Endothelial cell of umbilical vein (primary cell): ENCODE data around the gene FSTL1. TPM values are rescaled to one million over a fixed set of nuclear protein-coding genes. Genes with fewer than 3 reads are reported as not detected.

Experiments used
- BruUV-seq: library from RNA; stranded (reverse); fragments of 400-500 nt; replicated peaks from 2 replicates; lab custom pipeline; 2021; lab: Mats Ljungman, UMichigan
- CTCF ChIA-PET: fragments of 300-600, 350-600 bp; sonication (Branson Sonifier 250); formaldehyde crosslinking; loops from one replicate; lab custom pipeline; 2021; ENCODE audit warnings: antibody characterized with exemption, inconsistent platforms; lab: Charles Lee
- POLR2A ChIA-PET: fragments of 300-600, 350-600 bp; sonication (Branson Sonifier 250); formaldehyde crosslinking; loops from one replicate; lab custom pipeline; 2021; ENCODE audit warnings: antibody characterized with exemption, inconsistent platforms; lab: Charles Lee
- DNase-seq: peaks from one replicate; pipeline ENCODE4 v3.0.0-alpha.2; 2011; ENCODE audit warnings: low read depth, low spot score
- FAIRE-seq: peaks from 2 replicates; lab custom pipeline; 2011; peaks lifted over from hg19 to GRCh38; lab: Jason Lieb, UNC
- H2AFZ ChIP-seq: 2 replicates; pipeline ENCODE4 v1.6.0; 2012; ENCODE audit warnings: low read depth, low read length, control low read depth, inconsistent platforms
- H3K27ac ChIP-seq: 2 replicates; pipeline ENCODE4 v1.5.1; 2011; ENCODE audit warnings: low read depth, mild to moderate bottlenecking, control low read depth, low read length, moderate library complexity; ENCODE audit not compliant: insufficient read depth
- H3K27me3 ChIP-seq, 2 experiments: 2 replicates each; pipeline versions ENCODE4 v1.6.0 to v1.6.1; 2011; ENCODE audit warnings: low read length in 2 of 2, mixed read lengths in 1 of 2; ENCODE audit not compliant: control insufficient read depth in 2 of 2, insufficient read depth in 2 of 2
- H3K36me3 ChIP-seq, 2 experiments: 2 replicates in 1 of 2; 3 replicates in 1 of 2; pipeline ENCODE4 v1.5.1; 2011; ENCODE audit warnings: low read length in 2 of 2, mild to moderate bottlenecking in 1 of 2, moderate library complexity in 1 of 2; ENCODE audit not compliant: control insufficient read depth in 2 of 2, insufficient read depth in 2 of 2; ENCODE audit errors: extremely low read depth in 1 of 2
- H3K4me1 ChIP-seq: 3 replicates; pipeline ENCODE4 v1.5.1; 2011; ENCODE audit warnings: mild to moderate bottlenecking, low read length; ENCODE audit not compliant: control insufficient read depth, insufficient read depth; ENCODE audit errors: extremely low read depth
- H3K4me2 ChIP-seq: 2 replicates; pipeline ENCODE4 v1.6.1; 2011; ENCODE audit warnings: low read length, control low read depth, mixed read lengths; ENCODE audit not compliant: insufficient read depth
- H3K4me3 ChIP-seq, 3 experiments: fragments of 200-600 bp in 1 of 3; sonication (generic), shearing (Covaris generic) in 1 of 3; replicated peaks in 1 of 3; 2 replicates each; pipeline ENCODE4 v1.5.1; 2011 to 2016; ENCODE audit warnings: control low read depth in 3 of 3, low read length in 3 of 3, mild to moderate bottlenecking in 2 of 3, inconsistent platforms in 1 of 3, low read depth in 1 of 3, moderate library complexity in 1 of 3; ENCODE audit not compliant: insufficient read depth in 1 of 3
- H3K79me2 ChIP-seq: 2 replicates; pipeline ENCODE4 v1.6.0; 2012; ENCODE audit warnings: low read length, inconsistent platforms; ENCODE audit not compliant: control insufficient read depth, insufficient read depth
- H3K9ac ChIP-seq: replicated peaks from 2 replicates; pipeline ENCODE3; 2011; ENCODE audit warnings: low read length, control low read depth; ENCODE audit not compliant: insufficient read depth; ENCODE audit errors: extremely low read depth
- H3K9me1 ChIP-seq: replicated peaks from 3 replicates; pipeline ENCODE4 v1.6.0; 2011; ENCODE audit warnings: mild to moderate bottlenecking, low read length; ENCODE audit not compliant: control insufficient read depth, insufficient read depth; ENCODE audit errors: extremely low read depth
- H3K9me3 ChIP-seq: replicated peaks from 2 replicates; pipeline ENCODE4 v1.5.1; 2012; ENCODE audit warnings: low read length, inconsistent platforms; ENCODE audit not compliant: control insufficient read depth, insufficient read depth
- H4K20me1 ChIP-seq: replicated peaks from 2 replicates; pipeline ENCODE3; 2011; ENCODE audit warnings: mild to moderate bottlenecking, low read length; ENCODE audit not compliant: control insufficient read depth, insufficient read depth; ENCODE audit errors: extremely low read depth
- EZH2 ChIP-seq: IDR thresholded peaks from 2 replicates; pipeline ENCODE4 v1.6.1; 2012; ENCODE audit warnings: borderline replicate concordance, low read depth, mild to moderate bottlenecking, moderate library complexity, low read length, inconsistent platforms; ENCODE audit not compliant: severe bottlenecking
- FOS ChIP-seq: IDR thresholded peaks from 2 replicates; pipeline ENCODE4 v1.6.1; 2011; ENCODE audit warnings: mild to moderate bottlenecking, low read length, moderate library complexity, borderline replicate concordance; ENCODE audit not compliant: insufficient read depth
- GATA2 ChIP-seq: IDR thresholded peaks from 2 replicates; pipeline ENCODE4 v1.7.0; 2011; ENCODE audit warnings: low read depth, mild to moderate bottlenecking, moderate library complexity, mixed read lengths, low read length; ENCODE audit not compliant: insufficient read length, insufficient read depth
- JUN ChIP-seq: IDR thresholded peaks from 2 replicates; pipeline ENCODE4 v1.6.1; 2011; ENCODE audit warnings: borderline replicate concordance, low read depth; ENCODE audit not compliant: insufficient read length, insufficient read depth
- MYC ChIP-seq: IDR thresholded peaks from one replicate; pipeline ENCODE4 v1.6.1; 2011; ENCODE audit warnings: mild to moderate bottlenecking, low read depth, low read length
- POLR2A ChIP-seq: IDR thresholded peaks from 2 replicates; pipeline ENCODE4 v1.6.1; 2012; ENCODE audit warnings: low read depth, mild to moderate bottlenecking, control low read depth, low read length
- POLR2AphosphoS5 ChIP-seq: IDR thresholded peaks from 2 replicates; pipeline ENCODE4 v1.6.1; 2012; ENCODE audit warnings: low read depth, mild to moderate bottlenecking, control low read depth, low read length, moderate library complexity; ENCODE audit not compliant: insufficient read depth
- dilution Hi-C: fragments of 300-500 bp; cut with MboI; formaldehyde crosslinking; loops from one replicate; pipeline ENCODE4 v1.15.0; 2019; ENCODE audit warnings: low sequenced_read_pairs; ENCODE audit not compliant: extremely low pct_ligation_motif_present
- intact Hi-C: fragments of 100-400 bp; cut with micrococcal nuclease; formaldehyde crosslinking; loops from one replicate; pipeline ENCODE4 v1.10.0; 2022
- polyA plus RNA-seq, 4 experiments: library from polyadenylated mRNA; depleted of rRNA in 3 of 4; stranded (reverse) in 3 of 4; unstranded in 1 of 4; fragments of >200 nt; gene quantifications; 2 replicates each; pipeline versions ENCODE4 v1.2.1 to v1.2.3, GENCODE V29; 2011 to 2012; ENCODE audit warnings: missing spikeins in 1 of 4
- total RNA-seq: library from RNA; stranded (reverse); gene quantifications from 2 replicates; pipeline ENCODE4 v1.2.3, GENCODE V29; 2021
- TF ChIP-seq, protein P1 (sequence below): IDR thresholded peaks from 2 replicates; pipeline ENCODE4 v1.6.1; 2011; ENCODE audit not compliant: insufficient read depth, insufficient read length
- TF ChIP-seq, protein P2 (sequence below), 2 donors: IDR thresholded peaks; 1 replicate in 1 of 2; 2 replicates in 1 of 2; pipeline ENCODE4 v1.5.1; 2011; ENCODE audit warnings: low read length in 2 of 2, mild to moderate bottlenecking in 2 of 2, moderate library complexity in 2 of 2, control low read depth in 1 of 2, inconsistent platforms in 1 of 2, low read depth in 1 of 2; ENCODE audit not compliant: insufficient read depth in 1 of 2; ENCODE audit errors: extremely low read depth in 1 of 2

FSTL1 gene
- total and polyA plus RNA-seq, 2 donors (not counting 3 experiments of a cell fraction or from before 2014, with no cell fraction given): 235 to 562 TPM

DNA sequence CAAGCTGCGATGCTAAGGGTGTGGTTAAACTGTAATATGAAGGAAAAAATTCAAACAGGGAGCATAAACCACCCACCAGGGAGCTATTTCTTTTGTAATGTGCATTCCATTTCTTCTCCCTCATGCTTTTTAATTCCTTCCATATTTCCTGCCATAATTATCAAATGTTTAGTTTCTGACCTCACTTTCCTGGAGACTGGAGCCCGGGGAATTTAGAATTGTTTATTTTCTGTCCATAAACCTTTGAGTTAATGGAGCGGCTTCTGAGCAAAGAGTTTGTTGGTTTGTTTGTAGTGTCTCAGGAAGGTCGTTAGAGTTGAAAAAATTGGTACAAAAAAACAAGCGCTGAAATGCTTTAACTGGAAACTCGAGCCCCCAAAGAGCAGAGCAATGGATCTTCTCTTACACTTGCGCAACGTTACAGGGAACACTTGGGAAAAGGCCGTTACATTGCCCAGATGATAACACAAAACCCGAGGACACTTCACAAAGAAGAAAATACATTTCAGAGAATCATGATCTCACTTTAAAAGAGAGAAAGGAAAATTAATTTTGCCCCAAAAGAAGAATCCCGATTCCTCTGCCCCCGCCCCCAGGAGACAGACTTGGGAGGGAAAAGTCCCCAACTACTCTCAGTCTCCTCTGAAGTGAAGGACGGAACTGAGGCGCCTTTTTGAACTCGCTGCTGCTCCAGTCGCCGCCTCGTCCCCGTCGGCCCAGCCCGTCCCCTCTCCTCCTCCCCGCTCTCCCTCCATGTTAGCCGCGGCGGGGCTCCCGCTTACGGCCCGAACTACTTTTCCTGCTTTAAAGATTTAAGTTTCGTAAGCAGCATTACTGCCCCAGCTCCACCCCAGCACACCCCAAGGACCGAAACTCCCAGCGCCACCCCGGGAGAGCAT is 842 bp downstream of the FSTL1 start:
- H2AFZ ChIP-seq: peak overlapping the region; percentile 74
- peak; percentile 87 for FAIRE-seq
- peak; percentile 59 for DNase-seq

More for the DNA sequence above, 842 bp downstream of the FSTL1 start:
- POLR2A ChIA-PET: interaction anchor here (0.7 to 1.4 kb wide), 5 partner anchors 9 to 49 kb away, joined by 3 to 10 read pairs (median 4); no protein-coding TSS in a partner anchor
- TF ChIP-seq POLR2A (no peak), JUN (no peak), EZH2 (no peak), POLR2AphosphoS5 (no peak), MYC (no peak), GATA2 (no peak), FOS (no peak)
- TF ChIP-seq, protein P1, sequence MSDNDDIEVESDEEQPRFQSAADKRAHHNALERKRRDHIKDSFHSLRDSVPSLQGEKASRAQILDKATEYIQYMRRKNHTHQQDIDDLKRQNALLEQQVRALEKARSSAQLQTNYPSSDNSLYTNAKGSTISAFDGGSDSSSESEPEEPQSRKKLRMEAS: no peak
- TF ChIP-seq, protein P2, sequence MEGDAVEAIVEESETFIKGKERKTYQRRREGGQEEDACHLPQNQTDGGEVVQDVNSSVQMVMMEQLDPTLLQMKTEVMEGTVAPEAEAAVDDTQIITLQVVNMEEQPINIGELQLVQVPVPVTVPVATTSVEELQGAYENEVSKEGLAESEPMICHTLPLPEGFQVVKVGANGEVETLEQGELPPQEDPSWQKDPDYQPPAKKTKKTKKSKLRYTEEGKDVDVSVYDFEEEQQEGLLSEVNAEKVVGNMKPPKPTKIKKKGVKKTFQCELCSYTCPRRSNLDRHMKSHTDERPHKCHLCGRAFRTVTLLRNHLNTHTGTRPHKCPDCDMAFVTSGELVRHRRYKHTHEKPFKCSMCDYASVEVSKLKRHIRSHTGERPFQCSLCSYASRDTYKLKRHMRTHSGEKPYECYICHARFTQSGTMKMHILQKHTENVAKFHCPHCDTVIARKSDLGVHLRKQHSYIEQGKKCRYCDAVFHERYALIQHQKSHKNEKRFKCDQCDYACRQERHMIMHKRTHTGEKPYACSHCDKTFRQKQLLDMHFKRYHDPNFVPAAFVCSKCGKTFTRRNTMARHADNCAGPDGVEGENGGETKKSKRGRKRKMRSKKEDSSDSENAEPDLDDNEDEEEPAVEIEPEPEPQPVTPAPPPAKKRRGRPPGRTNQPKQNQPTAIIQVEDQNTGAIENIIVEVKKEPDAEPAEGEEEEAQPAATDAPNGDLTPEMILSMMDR (IDR thresholded peaks at IDR 0.05; ENCODE audit: extremely low read depth in 1 of 2, insufficient read depth in 1 of 2, low read depth in 1 of 2, low read length in 2 of 2): no peak
- Histone ChIP-seq H3K27me3 (no peaks in the 10 kb centered on the region), H3K4me2 (peak overlapping the region; percentile 93), H3K4me3 (peak overlapping the region; percentile 70 to 95 (median 92)), H4K20me1 (no peaks in the 10 kb centered on the region), H3K79me2 (peaks cover 57% of the 10 kb centered on the region), H3K36me3 (no peaks in the 10 kb centered on the region), H3K9me1 (no peaks in the 10 kb centered on the region), H3K9me3 (no peaks in the 10 kb centered on the region), H3K4me1 (peaks cover 22% of the 10 kb centered on the region), H3K27ac (peak overlapping the region; percentile 89), H3K9ac (peak overlapping the region; percentile 95)
- CTCF ChIA-PET: interaction anchor here (1.0 to 24.8 kb wide), 9 partner anchors 10 to 109 kb away, joined by 3 to 367 read pairs (median 8); no protein-coding TSS in a partner anchor
- BruUV-seq: TSS peak; percentile 44
- dilution Hi-C loops: no loop called here
- intact Hi-C loops: loop anchor here (1.0 kb wide), 4 partner anchors 15 to 57 kb away; no protein-coding TSS in a partner anchor
